HCT116 (cell line): ENCODE measurements around the gene PRSS57. TPM values are rescaled to one million over a fixed set of nuclear protein-coding genes. Genes with fewer than 3 reads are reported as not detected.

ENCODE experiments used
- ATAC-seq: fragments of 200-7000 bp; cut with Tn5 transposase; 2 replicates; pipeline ENCODE4 v1.9.1; 2020; ENCODE audit warnings: mild to moderate bottlenecking, moderate library complexity
- BruUV-seq: library from RNA; stranded (reverse); fragments of 400-500 nt; replicated peaks from 2 replicates; lab custom pipeline; 2021; lab: Mats Ljungman, UMichigan
- CTCF ChIA-PET: fragments of 300-600 bp; sonication (Branson Sonifier 250); formaldehyde crosslinking; loops from one replicate; lab custom pipeline; 2021; ENCODE audit warnings: antibody characterized with exemption; lab: Charles Lee
- POLR2A ChIA-PET: fragments of 300-600, 350-600 bp; sonication (Branson Sonifier 250); formaldehyde crosslinking; loops from one replicate; lab custom pipeline; 2021; ENCODE audit warnings: antibody characterized with exemption; lab: Charles Lee
- RAD21 ChIA-PET, 2 experiments: fragments of 300-600 bp; sonication (Branson Sonifier 250); formaldehyde crosslinking; loops; one replicate each; lab custom pipeline; 2023; ENCODE audit warnings: low total read pairs in 2 of 2; ENCODE audit not compliant: uncharacterized antibody in 2 of 2, unreplicated experiment in 2 of 2, low non-redundant PET in 1 of 2; lab: Charles Lee
- DNase-seq: peaks from one replicate; pipeline ENCODE4 v3.0.0-alpha.2; 2010; ENCODE audit warnings: low read depth, low spot score
- H2AFZ ChIP-seq: fragments of 200-600 bp; shearing (Covaris generic), sonication (generic); 2 replicates; pipeline ENCODE4 v1.6.1; 2017; ENCODE audit warnings: low read depth, mixed run types, mixed read lengths, antibody characterized with exemption, low read length; ENCODE audit not compliant: poor library complexity, severe bottlenecking
- H3K27ac ChIP-seq: 2 replicates; pipeline ENCODE4 v1.5.1; 2012; ENCODE audit warnings: low read depth, low read length
- H3K27me3 ChIP-seq: fragments of 200-600 bp; sonication (generic); 2 replicates; pipeline ENCODE4 v1.6.1; 2016; ENCODE audit warnings: mixed run types, low read length, mixed read lengths; ENCODE audit not compliant: insufficient read depth
- H3K36me3 ChIP-seq, 2 experiments: fragments of 200-500 bp in 1 of 2; fragments of 200-600 bp in 1 of 2; sonication (Bioruptor generic) in 1 of 2; sonication (generic) in 1 of 2; 2 replicates each; pipeline versions ENCODE4 v1.5.1 to v1.6.1; 2014 to 2016; ENCODE audit warnings: low read length in 2 of 2, inconsistent platforms in 1 of 2, mixed read lengths in 1 of 2, mixed run types in 1 of 2; ENCODE audit not compliant: insufficient read depth in 2 of 2, control insufficient read depth in 1 of 2
- H3K4me1 ChIP-seq, 2 experiments: fragments of 200-600 bp in 1 of 2; sonication (generic) in 1 of 2; 2 replicates each; pipeline versions ENCODE4 v1.5.1 to v1.6.1; 2012 to 2017; ENCODE audit warnings: low read length in 2 of 2, inconsistent platforms in 1 of 2, mild to moderate bottlenecking in 1 of 2, mixed read lengths in 1 of 2, mixed run types in 1 of 2, moderate library complexity in 1 of 2; ENCODE audit not compliant: insufficient read depth in 2 of 2, control insufficient read depth in 1 of 2
- H3K4me2 ChIP-seq: fragments of 200-600 bp; sonication (generic); 2 replicates; pipeline ENCODE4 v1.6.1; 2017; ENCODE audit warnings: mixed run types, low read length, mixed read lengths
- H3K4me3 ChIP-seq, 2 experiments: fragments of 200-600 bp in 1 of 2; sonication (generic) in 1 of 2; replicated peaks in 1 of 2; 2 replicates each; pipeline ENCODE4 v1.5.1; 2011 to 2016; ENCODE audit warnings: low read length in 2 of 2, control low read depth in 1 of 2, low read depth in 1 of 2, mild to moderate bottlenecking in 1 of 2, mixed read lengths in 1 of 2, mixed run types in 1 of 2
- H3K79me2 ChIP-seq: fragments of 200-600 bp; sonication (generic); 2 replicates; pipeline ENCODE4 v1.6.1; 2017; ENCODE audit warnings: mild to moderate bottlenecking, mixed run types, low read length, moderate library complexity, mixed read lengths; ENCODE audit not compliant: insufficient read depth
- H3K9ac ChIP-seq: fragments of 200-600 bp; sonication (generic); 2 replicates; pipeline ENCODE4 v1.6.1; 2016; ENCODE audit warnings: low read length, mixed read lengths
- H3K9me2 ChIP-seq: fragments of 200-600 bp; sonication (generic), shearing (Covaris generic); 2 replicates; pipeline ENCODE4 v1.6.1; 2017; ENCODE audit warnings: mixed run types, mild to moderate bottlenecking, moderate library complexity; ENCODE audit not compliant: insufficient read depth
- H3K9me3 ChIP-seq, 2 experiments: fragments of 200-500 bp in 1 of 2; fragments of 200-600 bp in 1 of 2; sonication (Bioruptor generic) in 1 of 2; sonication (generic) in 1 of 2; 2 replicates each; pipeline ENCODE4 v1.6.1; 2014 to 2017; ENCODE audit warnings: low read length in 2 of 2, mixed read lengths in 2 of 2, inconsistent platforms in 1 of 2, low read depth in 1 of 2, mild to moderate bottlenecking in 1 of 2, mixed run types in 1 of 2, moderate library complexity in 1 of 2; ENCODE audit not compliant: control insufficient read depth in 1 of 2, insufficient read depth in 1 of 2
- H4K20me1 ChIP-seq: fragments of 200-600 bp; sonication (generic), shearing (Covaris generic); 2 replicates; pipeline ENCODE4 v1.6.1; 2017; ENCODE audit warnings: mixed run types, mild to moderate bottlenecking, moderate library complexity; ENCODE audit not compliant: insufficient read depth
- ATF3 ChIP-seq: IDR thresholded peaks from 2 replicates; pipeline ENCODE4 v1.6.1; 2012
- CBX3 ChIP-seq: IDR thresholded peaks from 2 replicates; pipeline ENCODE4 v1.6.1; 2012; ENCODE audit warnings: low read depth
- CEBPB ChIP-seq: IDR thresholded peaks from 2 replicates; pipeline ENCODE4 v1.6.1; 2012; ENCODE audit warnings: low read depth
- EGR1 ChIP-seq: IDR thresholded peaks from 2 replicates; pipeline ENCODE4 v1.6.1; 2012; ENCODE audit warnings: low read depth
- ELF1 ChIP-seq: IDR thresholded peaks from 2 replicates; pipeline ENCODE4 v1.6.1; 2012; ENCODE audit warnings: low read depth, borderline replicate concordance
- EZH2phosphoT487 ChIP-seq: fragments of 200-600 bp; IDR thresholded peaks from 2 replicates; pipeline ENCODE4 v1.6.1; 2018; ENCODE audit warnings: antibody characterized with exemption, borderline replicate concordance
- FOSL1 ChIP-seq: IDR thresholded peaks from 2 replicates; pipeline ENCODE4 v1.6.1; 2012; ENCODE audit warnings: low read depth
- JUND ChIP-seq: IDR thresholded peaks from 2 replicates; pipeline ENCODE4 v1.6.1; 2012
- MAX ChIP-seq: IDR thresholded peaks from 2 replicates; pipeline ENCODE4 v1.6.1; 2012
- POLR2AphosphoS5 ChIP-seq: IDR thresholded peaks from 2 replicates; pipeline ENCODE4 v1.6.1; 2011; ENCODE audit warnings: mild to moderate bottlenecking, low read depth, low read length, moderate library complexity
- RAD21 ChIP-seq: IDR thresholded peaks from 2 replicates; pipeline ENCODE4 v1.6.1; 2012; ENCODE audit warnings: low read depth, mild to moderate bottlenecking
- SIN3A ChIP-seq: IDR thresholded peaks from 2 replicates; pipeline ENCODE4 v1.6.1; 2012; ENCODE audit warnings: low read depth
- SP1 ChIP-seq: IDR thresholded peaks from 2 replicates; pipeline ENCODE4 v1.6.1; 2012; ENCODE audit warnings: low read depth
- SRF ChIP-seq: IDR thresholded peaks from 2 replicates; pipeline ENCODE4 v1.6.1; 2012; ENCODE audit warnings: low read depth
- TCF7L2 ChIP-seq: IDR thresholded peaks from 2 replicates; pipeline ENCODE4 v1.7.0; 2011; ENCODE audit warnings: borderline replicate concordance, inconsistent platforms; ENCODE audit not compliant: insufficient read depth, insufficient read length; ENCODE audit errors: extremely low read depth
- YY1 ChIP-seq: IDR thresholded peaks from 2 replicates; pipeline ENCODE4 v1.6.1; 2011; ENCODE audit warnings: low read length, low read depth, moderate library complexity, mild to moderate bottlenecking; ENCODE audit not compliant: insufficient replicate concordance; ENCODE audit errors: extremely low read depth
- ZBTB33 ChIP-seq: IDR thresholded peaks from 2 replicates; pipeline ENCODE4 v1.6.1; 2011; ENCODE audit warnings: mild to moderate bottlenecking, low read length, moderate library complexity; ENCODE audit not compliant: insufficient replicate concordance; ENCODE audit errors: extremely low read depth
- ZFX ChIP-seq: fragments of 450-650 bp; IDR thresholded peaks from 2 replicates; pipeline ENCODE4 v1.6.1; 2017
- intact Hi-C: fragments of 100-400 bp; cut with micrococcal nuclease; formaldehyde crosslinking; loops from 2 replicates; pipeline ENCODE4 v1.10.0; 2022
- total RNA-seq: library from RNA; stranded (reverse); gene quantifications from one replicate; pipeline ENCODE4 v1.2.1, GENCODE V29; 2021; ENCODE audit not compliant: unreplicated experiment

Gene PRSS57
- total RNA-seq, 1 experiment from 2014 or later: not detected

- Histone ChIP-seq H3K9me3 (no peaks in the 10 kb centered on the region), H3K9ac (no peak overlapping the region), H3K27ac (no peak overlapping the region), H3K9me2 (no peaks in the 10 kb centered on the region), H3K4me2 (no peak overlapping the region), H3K27me3 (no peaks in the 10 kb centered on the region), H3K36me3 (peaks cover 5 to 22% of the 10 kb centered on the region in 2 experiments; a peak in 3 of 4 replicates), H3K4me1 (no peaks in the 10 kb centered on the region), H2AFZ (no peak overlapping the region), H3K4me3 (no peak overlapping the region), H4K20me1 (no peaks in the 10 kb centered on the region), H3K79me2 (peaks cover 12% of the 10 kb centered on the region; the same call in 1 of the 2 replicates)
- CTCF ChIA-PET: no interaction called here
- ATAC-seq: peak; percentile 15; the same call in 1 of the 2 replicates
- RAD21 ChIA-PET: no interaction called here
- POLR2A ChIA-PET: no interaction called here
- DNase-seq: no peak
- intact Hi-C loops: no loop called here
- no TSS peak for BruUV-seq
- no peak for TF ChIP-seq JUND
- no peak for TF ChIP-seq SIN3A
- no peak for TF ChIP-seq SP1
- TF ChIP-seq SRF: no peak
- no peak for TF ChIP-seq MAX
- no peak for TF ChIP-seq CEBPB
- no peak for TF ChIP-seq YY1
- TF ChIP-seq RAD21: no peak
- no peak for TF ChIP-seq ZFX
- TF ChIP-seq EZH2phosphoT487: no peak
- TF ChIP-seq ATF3: no peak
- TF ChIP-seq CBX3: no peak
- TF ChIP-seq TCF7L2: no peak
- no peak for TF ChIP-seq ZBTB33
- TF ChIP-seq EGR1: no peak
- TF ChIP-seq POLR2AphosphoS5: no peak
- TF ChIP-seq FOSL1: no peak
- no peak for TF ChIP-seq ELF1
Observed at GRCh38 chr19:645912-646778, 49.1 kb downstream of the PRSS57 start.
